OCI-M2 (cell line): ENCODE results near the gene TTYH3.

Experiments
- DNase-seq: peaks from one replicate; lab custom pipeline; 2025; ENCODE audit not compliant: unreplicated experiment; lab: John Stamatoyannopoulos, UW

Gene TTYH3

GRCh38 chr7:2614631-2615330, 17.0 kb upstream of the TTYH3 start:
- DNase-seq = no peak

GRCh38 chr7:2616387-2617324, 15.1 kb upstream of the TTYH3 start:
- DNase-seq = no peak

- DNase-seq = no peak
Measured at GRCh38 chr7:2617325-2617905, 14.4 kb upstream of the TTYH3 start.

- DNase-seq = no peak
Measured at GRCh38 chr7:2619116-2619515, 12.7 kb upstream of the TTYH3 start.

GRCh38 chr7:2621061-2621828, 10.5 kb upstream of the TTYH3 start:
- DNase-seq = no peak

- no peak for DNase-seq
Measured at GRCh38 chr7:2621948-2622640, 9.7 kb upstream of the TTYH3 start.

GRCh38 chr7:2622869-2623697, 8.7 kb upstream of the TTYH3 start:
- no peak for DNase-seq

GRCh38 chr7:2623698-2624014, 8.1 kb upstream of the TTYH3 start:
- DNase-seq = no peak

GRCh38 chr7:2624293-2624886, 7.4 kb upstream of the TTYH3 start:
- no peak for DNase-seq

GRCh38 chr7:2626498-2627117, 5.2 kb upstream of the TTYH3 start:
- DNase-seq = no peak

GRCh38 chr7:2627258-2628129, 4.3 kb upstream of the TTYH3 start:
- DNase-seq = no peak

GRCh38 chr7:2628130-2628482, 3.7 kb upstream of the TTYH3 start:
- no peak for DNase-seq

GRCh38 chr7:2628891-2629290, 2.9 kb upstream of the TTYH3 start:
- no peak for DNase-seq

GRCh38 chr7:2629746-2630681, 1.8 kb upstream of the TTYH3 start:
- DNase-seq = no peak

- no peak for DNase-seq
Measured at GRCh38 chr7:2632733-2633537, 1.1 kb downstream of the TTYH3 start.

- no peak for DNase-seq
Measured at GRCh38 chr7:2633538-2634266, 1.9 kb downstream of the TTYH3 start.
